IMR-90 (cell line): ENCODE data around the gene DNAJC17. TPM values are rescaled to one million over a fixed set of nuclear protein-coding genes. Genes with fewer than 3 reads are reported as not detected.

Experiments used
- ATAC-seq: fragments of 200-7000 bp; cut with Tn5 transposase; 2 replicates; pipeline ENCODE4 v1.9.1; 2020; ENCODE audit warnings: low read depth, mild to moderate bottlenecking, moderate library complexity
- BruUV-seq: library from RNA; stranded (reverse); fragments of 400-500 nt; replicated peaks from 2 replicates; lab custom pipeline; 2021; lab: Mats Ljungman, UMichigan
- CTCF ChIA-PET: fragments of 300-600 bp; formaldehyde crosslinking; extraction: SDS; loops from one replicate; lab custom pipeline; 2021; ENCODE audit warnings: antibody characterized with exemption; lab: Yijun Ruan, JAX
- POLR2A ChIA-PET: fragments of 300-600 bp; sonication (Branson Sonifier 250); formaldehyde crosslinking; loops from one replicate; lab custom pipeline; 2022; ENCODE audit warnings: antibody characterized with exemption; ENCODE audit not compliant: unreplicated experiment; lab: Charles Lee
- DNase-seq: peaks from one replicate; pipeline ENCODE4 v3.0.0; 2013
- H2AFZ ChIP-seq: replicated peaks from 2 replicates; pipeline ENCODE3; 2013; ENCODE audit warnings: low read length, mild to moderate bottlenecking; ENCODE audit not compliant: poor library complexity
- H2AK5ac ChIP-seq: 2 replicates; pipeline ENCODE4 v1.6.1; 2013; ENCODE audit warnings: low read depth, low read length, inconsistent platforms
- H2AK9ac ChIP-seq: replicated peaks from 2 replicates; pipeline ENCODE3; 2013; ENCODE audit warnings: mild to moderate bottlenecking, low read depth, low read length, moderate library complexity; ENCODE audit not compliant: poor library complexity
- H2BK120ac ChIP-seq: 2 replicates; pipeline ENCODE4 v1.6.1; 2013; ENCODE audit warnings: low read depth, low read length, inconsistent platforms
- H2BK15ac ChIP-seq: 3 replicates; pipeline ENCODE4 v1.6.1; 2013; ENCODE audit warnings: low read depth, low read length, inconsistent platforms
- H2BK20ac ChIP-seq: 2 replicates; pipeline ENCODE4 v1.6.1; 2013; ENCODE audit warnings: low read depth, mild to moderate bottlenecking, inconsistent platforms, low read length, moderate library complexity
- H2BK5ac ChIP-seq: 2 replicates; pipeline ENCODE4 v1.6.1; 2013; ENCODE audit warnings: mild to moderate bottlenecking, low read depth, low read length, inconsistent platforms; ENCODE audit not compliant: poor library complexity, severe bottlenecking
- H3K14ac ChIP-seq: replicated peaks from 2 replicates; pipeline ENCODE4 v1.6.1; 2013; ENCODE audit warnings: low read depth, low read length, inconsistent platforms
- H3K18ac ChIP-seq: 2 replicates; pipeline ENCODE4 v1.6.1; 2013; ENCODE audit warnings: low read depth, low read length, control low read depth
- H3K23ac ChIP-seq: 2 replicates; pipeline ENCODE4 v1.6.1; 2013; ENCODE audit warnings: low read depth, low read length, inconsistent platforms
- H3K27ac ChIP-seq: 2 replicates; pipeline ENCODE4 v1.5.1; 2013; ENCODE audit warnings: mild to moderate bottlenecking, control low read depth, low read length; ENCODE audit not compliant: insufficient read depth
- H3K27me3 ChIP-seq: 2 replicates; pipeline ENCODE4 v1.6.1; 2013; ENCODE audit warnings: low read length; ENCODE audit not compliant: control insufficient read depth, insufficient read depth
- H3K36me3 ChIP-seq: 2 replicates; pipeline ENCODE4 v1.6.1; 2013; ENCODE audit warnings: low read length, mixed read lengths; ENCODE audit not compliant: control insufficient read depth, insufficient read depth
- H3K4ac ChIP-seq: 2 replicates; pipeline ENCODE4 v1.6.1; 2013; ENCODE audit warnings: low read depth, low read length, inconsistent platforms
- H3K4me1 ChIP-seq: 2 replicates; pipeline ENCODE4 v1.6.1; 2013; ENCODE audit warnings: low read length, mixed read lengths; ENCODE audit not compliant: control insufficient read depth, insufficient read depth
- H3K4me2 ChIP-seq: 2 replicates; pipeline ENCODE4 v1.6.1; 2013; ENCODE audit warnings: low read depth, mild to moderate bottlenecking, control low read depth, low read length, moderate library complexity
- H3K4me3 ChIP-seq: 2 replicates; pipeline ENCODE4 v1.5.1; 2013; ENCODE audit warnings: low read depth, mild to moderate bottlenecking, control low read depth, low read length, moderate library complexity; ENCODE audit not compliant: insufficient read depth
- H3K56ac ChIP-seq: 2 replicates; pipeline ENCODE4 v1.6.1; 2013; ENCODE audit warnings: low read length, inconsistent platforms; ENCODE audit not compliant: insufficient read depth; ENCODE audit errors: extremely low read depth
- H3K79me1 ChIP-seq, 2 experiments: 2 replicates each; pipeline ENCODE4 v1.6.1; 2013; ENCODE audit warnings: low read length in 2 of 2, inconsistent platforms in 1 of 2, low read depth in 1 of 2
- H3K9ac ChIP-seq: 2 replicates; pipeline ENCODE4 v1.6.1; 2013; ENCODE audit warnings: low read depth, low read length, control low read depth
- H3K9me1 ChIP-seq: 2 replicates; pipeline ENCODE4 v1.6.1; 2013; ENCODE audit warnings: low read length, inconsistent platforms; ENCODE audit not compliant: insufficient read depth
- H3K9me3 ChIP-seq: 2 replicates; pipeline ENCODE4 v1.6.1; 2013; ENCODE audit warnings: low read length; ENCODE audit not compliant: control insufficient read depth, insufficient read depth
- H4K20me1 ChIP-seq: 2 replicates; pipeline ENCODE4 v1.6.1; 2013; ENCODE audit warnings: low read length, inconsistent platforms; ENCODE audit not compliant: insufficient read depth
- H4K5ac ChIP-seq: 2 replicates; pipeline ENCODE4 v1.6.1; 2013; ENCODE audit warnings: mild to moderate bottlenecking, low read depth, low read length, control low read depth
- H4K8ac ChIP-seq, 2 experiments: 2 replicates each; pipeline ENCODE4 v1.6.1; 2013; ENCODE audit warnings: low read depth in 2 of 2, low read length in 2 of 2, control low read depth in 1 of 2, inconsistent platforms in 1 of 2
- H4K91ac ChIP-seq: 2 replicates; pipeline ENCODE4 v1.6.1; 2013; ENCODE audit warnings: low read depth, low read length, inconsistent platforms; ENCODE audit not compliant: insufficient read depth
- BHLHE40 ChIP-seq: fragments of 150-350 bp; IDR thresholded peaks from 2 replicates; pipeline ENCODE4 v1.6.1; 2016; ENCODE audit warnings: mild to moderate bottlenecking, low read depth, low read length
- CEBPB ChIP-seq: IDR thresholded peaks from 2 replicates; pipeline ENCODE4 v1.6.1; 2012; ENCODE audit warnings: low read depth, low read length, improper control_type of control experiment
- ELK1 ChIP-seq: fragments of 150-350 bp; IDR thresholded peaks from 2 replicates; pipeline ENCODE4 v1.6.1; 2016; ENCODE audit warnings: low read depth, mild to moderate bottlenecking, low read length, moderate library complexity, borderline replicate concordance
- FOS ChIP-seq: fragments of 150-350 bp; IDR thresholded peaks from 2 replicates; pipeline ENCODE4 v1.6.1; 2016; ENCODE audit warnings: low read depth, low read length
- MAFK ChIP-seq: IDR thresholded peaks from 2 replicates; pipeline ENCODE4 v1.6.1; 2012; ENCODE audit warnings: low read depth, low read length, improper control_type of control experiment
- MAZ ChIP-seq: IDR thresholded peaks from 2 replicates; pipeline ENCODE4 v1.6.1; 2012; ENCODE audit warnings: low read depth, mild to moderate bottlenecking, low read length, improper control_type of control experiment, moderate library complexity, borderline replicate concordance
- MXI1 ChIP-seq: IDR thresholded peaks from 2 replicates; pipeline ENCODE4 v1.6.1; 2012; ENCODE audit warnings: low read depth, mild to moderate bottlenecking, low read length, moderate library complexity, borderline replicate concordance
- NFE2L2 ChIP-seq: fragments of 150-350 bp; IDR thresholded peaks from 2 replicates; pipeline ENCODE4 v1.6.1; 2016; ENCODE audit warnings: low read depth, mild to moderate bottlenecking, low read length
- POLR2A ChIP-seq: IDR thresholded peaks from 2 replicates; pipeline ENCODE4 v1.6.1; 2012; ENCODE audit warnings: mild to moderate bottlenecking, low read depth, low read length
- RFX5 ChIP-seq: IDR thresholded peaks from 2 replicates; pipeline ENCODE4 v1.8.0; 2012; ENCODE audit warnings: low read depth, mild to moderate bottlenecking, low read length, moderate library complexity
- SMC3 ChIP-seq: fragments of 150-350 bp; IDR thresholded peaks from 2 replicates; pipeline ENCODE4 v1.6.1; 2016; ENCODE audit warnings: low read depth, mild to moderate bottlenecking, antibody characterized with exemption, low read length, moderate library complexity
- WGBS, 2 experiments: methylation state at CpG; one replicate each; pipeline versions ENCODE4 v1.1.5 to v1.1.7; 2013; ENCODE audit warnings: missing lambda C conversion rate in 2 of 2; ENCODE audit not compliant: insufficient read length in 1 of 2; ENCODE audit errors: extremely low coverage in 2 of 2; 5-methylcytosine and 5-hydroxymethylcytosine counted together
- dilution Hi-C: fragments of 300-500 bp; cut with HindIII; formaldehyde crosslinking; loops from one replicate; pipeline ENCODE4 v1.14.3; 2018; ENCODE audit warnings: low sequenced_read_pairs; ENCODE audit not compliant: unreplicated experiment
- in situ Hi-C: fragments of 300-500 bp; cut with MboI; formaldehyde crosslinking; loops from 3 replicates; pipeline ENCODE4 v1.14.3; 2019; ENCODE audit warnings: low sequenced_read_pairs, inconsistent platforms, mixed read lengths
- intact Hi-C: fragments of 100-400 bp; cut with micrococcal nuclease; formaldehyde crosslinking; loops from 2 replicates; pipeline ENCODE4 v1.10.0; 2022
- polyA plus RNA-seq, 3 experiments: library from polyadenylated mRNA; depleted of rRNA; stranded (reverse); fragments of >200 nt; gene quantifications; 2 replicates each; pipeline ENCODE4 v1.2.3, GENCODE V29; 2012; ENCODE audit warnings: low replicate concordance in 1 of 3
- total RNA-seq: library from RNA; depleted of rRNA; stranded (reverse); fragments of >200 nt; gene quantifications from 2 replicates; pipeline ENCODE4 v1.2.3, GENCODE V29; 2012
- TF ChIP-seq, protein P1 (sequence below): conservative IDR thresholded peaks from 2 replicates; pipeline ENCODE4 v1.5.1; 2012; ENCODE audit warnings: mild to moderate bottlenecking, low read depth, low read length, improper control_type of control experiment

DNAJC17 gene
- total and polyA plus RNA-seq, 2 of the 4 experiments (the other 2 are of a cell fraction) = 58.6 to 107 TPM

GRCh38 chr15:40843261-40843884 lies 36.1 kb upstream of the DNAJC17 start (continued):
- TF ChIP-seq MXI1 (no peak), MAZ (no peak), SMC3 (no peak)

DNA sequence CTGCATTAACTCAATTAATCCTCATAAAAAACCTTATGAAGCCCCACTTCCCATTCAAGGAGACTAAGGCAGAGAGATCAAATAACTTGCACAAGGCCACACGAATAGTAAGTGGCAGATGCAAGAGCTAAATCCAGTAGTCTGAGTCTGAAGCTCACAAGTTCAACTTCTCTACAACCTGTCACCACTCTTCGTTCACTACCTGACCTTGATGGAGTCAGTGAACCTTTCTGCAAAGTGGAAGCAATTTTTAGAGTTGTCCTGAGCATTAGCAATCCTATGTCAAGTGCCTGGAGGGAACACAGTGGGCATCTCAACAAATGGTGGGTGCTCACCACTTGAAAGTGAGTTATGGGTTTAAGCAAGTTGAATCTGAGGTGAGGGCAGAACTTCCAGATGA lies 34.5 kb upstream of the DNAJC17 start:
- no peaks in the 10 kb centered on the region for H3K36me3 ChIP-seq
- intact Hi-C loops (no loop called here), in situ Hi-C loops (no loop called here), dilution Hi-C loops (no loop called here)
- H3K79me1 ChIP-seq = no peaks in the 10 kb centered on the region
- no peak overlapping the region for H4K5ac ChIP-seq
- WGBS, 2 experiments = no CpG with 5 or more reads among the region's 2 CpGs
- no TSS peak for BruUV-seq
- no peaks in the 10 kb centered on the region for H3K9me1 ChIP-seq
- H3K9me3 ChIP-seq = no peaks in the 10 kb centered on the region
- POLR2A ChIA-PET = no interaction called here
- H3K27ac ChIP-seq = no peak overlapping the region
- H3K14ac ChIP-seq = no peak overlapping the region
- no peak overlapping the region for H3K4me3 ChIP-seq
- H2BK120ac ChIP-seq = no peak overlapping the region
- CTCF ChIA-PET = interaction anchor here (1.2 kb wide), 1 partner anchor 17 kb away, joined by 3 read pairs; no protein-coding TSS in a partner anchor
- H3K27me3 ChIP-seq = peaks cover 38% of the 10 kb centered on the region
- H3K23ac ChIP-seq = no peak overlapping the region
- H3K9ac ChIP-seq = no peak overlapping the region
- H4K8ac ChIP-seq = no peak overlapping the region
- ATAC-seq (no peak), DNase-seq (no peak)
- no peak overlapping the region for H3K56ac ChIP-seq
- no peak overlapping the region for H4K91ac ChIP-seq
- H3K4ac ChIP-seq = no peak overlapping the region
- TF ChIP-seq RFX5 (no peak), ELK1 (no peak), POLR2A (no peak), MAFK (no peak), NFE2L2 (no peak), SMC3 (no peak), FOS (no peak), CEBPB (no peak), BHLHE40 (no peak), MAZ (no peak), MXI1 (no peak)
- TF ChIP-seq, protein P1, sequence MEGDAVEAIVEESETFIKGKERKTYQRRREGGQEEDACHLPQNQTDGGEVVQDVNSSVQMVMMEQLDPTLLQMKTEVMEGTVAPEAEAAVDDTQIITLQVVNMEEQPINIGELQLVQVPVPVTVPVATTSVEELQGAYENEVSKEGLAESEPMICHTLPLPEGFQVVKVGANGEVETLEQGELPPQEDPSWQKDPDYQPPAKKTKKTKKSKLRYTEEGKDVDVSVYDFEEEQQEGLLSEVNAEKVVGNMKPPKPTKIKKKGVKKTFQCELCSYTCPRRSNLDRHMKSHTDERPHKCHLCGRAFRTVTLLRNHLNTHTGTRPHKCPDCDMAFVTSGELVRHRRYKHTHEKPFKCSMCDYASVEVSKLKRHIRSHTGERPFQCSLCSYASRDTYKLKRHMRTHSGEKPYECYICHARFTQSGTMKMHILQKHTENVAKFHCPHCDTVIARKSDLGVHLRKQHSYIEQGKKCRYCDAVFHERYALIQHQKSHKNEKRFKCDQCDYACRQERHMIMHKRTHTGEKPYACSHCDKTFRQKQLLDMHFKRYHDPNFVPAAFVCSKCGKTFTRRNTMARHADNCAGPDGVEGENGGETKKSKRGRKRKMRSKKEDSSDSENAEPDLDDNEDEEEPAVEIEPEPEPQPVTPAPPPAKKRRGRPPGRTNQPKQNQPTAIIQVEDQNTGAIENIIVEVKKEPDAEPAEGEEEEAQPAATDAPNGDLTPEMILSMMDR = no peak
- H2BK20ac ChIP-seq = no peak overlapping the region
- H2BK5ac ChIP-seq = no peak overlapping the region
- H2AK5ac ChIP-seq = no peak overlapping the region
- no peak overlapping the region for H2BK15ac ChIP-seq
- no peak overlapping the region for H3K4me2 ChIP-seq
- peaks cover 5% of the 10 kb centered on the region for H3K4me1 ChIP-seq
- H2AK9ac ChIP-seq = no peak overlapping the region
- H2AFZ ChIP-seq = no peak overlapping the region
- H4K20me1 ChIP-seq = peaks cover 5% of the 10 kb centered on the region; the same call in 1 of the 2 replicates
- H3K18ac ChIP-seq = no peak overlapping the region
